HG03442 (cell line): ENCODE results near the gene BTBD17.
A peak's percentile ranks its signal among the peaks of the same experiment; 100 is the strongest.

ENCODE experiments used
- ATAC-seq: cut with Tn5 transposase; IDR thresholded peaks from one replicate; pipeline ENCODE4 v1.9.1; 2021; ENCODE audit warnings: mild to moderate bottlenecking, moderate library complexity; ENCODE audit not compliant: unreplicated experiment

BTBD17 gene

GRCh38 chr17:74389084-74389753 is 27.6 kb upstream of the BTBD17 start:
- no peak for ATAC-seq

GRCh38 chr17:74387365-74388218 is 25.9 kb upstream of the BTBD17 start:
- no peak for ATAC-seq

GRCh38 chr17:74386386-74386785 is 24.7 kb upstream of the BTBD17 start:
- no peak for ATAC-seq

GRCh38 chr17:74385201-74385600 is 23.5 kb upstream of the BTBD17 start:
- no peak for ATAC-seq

GRCh38 chr17:74383141-74383540 is 21.5 kb upstream of the BTBD17 start:
- ATAC-seq = no peak

GRCh38 chr17:74380959-74381808 is 19.5 kb upstream of the BTBD17 start:
- ATAC-seq = no peak

GRCh38 chr17:74380086-74380958 is 18.7 kb upstream of the BTBD17 start:
- ATAC-seq = no peak

- ATAC-seq = peak; percentile 52
These were observed 17.9 kb upstream of the BTBD17 start for GRCh38 chr17:74379495-74380085.

- ATAC-seq = no peak
These were observed 13.2 kb upstream of the BTBD17 start for GRCh38 chr17:74374858-74375257.

- no peak for ATAC-seq
These were observed 12.4 kb upstream of the BTBD17 start for GRCh38 chr17:74373838-74374606.

GRCh38 chr17:74372426-74372825 is 10.8 kb upstream of the BTBD17 start:
- no peak for ATAC-seq

GRCh38 chr17:74371653-74372147 is 10.0 kb upstream of the BTBD17 start:
- no peak for ATAC-seq

GRCh38 chr17:74369665-74370490 is 8.2 kb upstream of the BTBD17 start:
- ATAC-seq = no peak

GRCh38 chr17:74369221-74369620 is 7.6 kb upstream of the BTBD17 start:
- ATAC-seq = no peak

- ATAC-seq = no peak
These were observed 6.8 kb upstream of the BTBD17 start for GRCh38 chr17:74368341-74369081.

GRCh38 chr17:74367206-74367605 is 5.5 kb upstream of the BTBD17 start, which contains the start of gene GPR142:
Gene GPR142 (plus strand): TSS chr17:74367506. CDS start chr17:74369541, 2,035 bp downstream.
- no peak for ATAC-seq

GRCh38 chr17:74362810-74363498 is 1.3 kb upstream of the BTBD17 start:
- ATAC-seq = no peak
